KG1 (cell line): ENCODE measurements around the gene AMPD2.
A peak's percentile ranks its signal among the peaks of the same experiment; 100 is the strongest.

Experiments
- DNase-seq: peaks from one replicate; lab custom pipeline; 2025; lab: John Stamatoyannopoulos, UW

AMPD2 gene

DNA sequence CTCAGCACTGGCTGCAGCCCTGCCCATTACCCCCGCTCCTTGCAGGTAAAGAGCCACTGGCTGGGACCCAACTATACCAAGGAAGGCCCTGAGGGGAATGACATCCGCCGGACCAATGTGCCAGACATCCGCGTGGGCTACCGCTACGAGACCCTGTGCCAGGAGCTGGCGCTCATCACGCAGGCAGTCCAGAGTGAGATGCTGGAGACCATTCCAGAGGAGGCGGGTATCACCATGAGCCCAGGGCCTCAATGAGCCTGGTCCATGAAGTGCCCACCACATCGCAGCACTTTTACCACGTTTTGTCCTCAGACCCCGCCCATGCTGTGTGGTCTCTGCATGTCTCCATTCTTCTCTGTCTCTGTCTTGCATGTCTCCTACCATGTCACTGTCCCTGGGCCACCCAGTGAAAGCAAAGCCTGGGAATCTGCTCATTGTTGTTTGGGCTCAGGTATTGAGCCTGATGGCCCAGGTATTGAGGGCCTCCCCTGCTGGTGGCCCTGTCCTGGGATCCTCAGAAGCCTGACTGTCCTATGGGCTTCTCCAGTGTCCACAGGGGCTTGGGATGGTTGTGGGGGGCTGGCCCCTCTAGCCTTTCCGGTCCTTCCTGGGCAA, 11.4 kb downstream of the AMPD2 start:
- DNase-seq, result no peak

DNA sequence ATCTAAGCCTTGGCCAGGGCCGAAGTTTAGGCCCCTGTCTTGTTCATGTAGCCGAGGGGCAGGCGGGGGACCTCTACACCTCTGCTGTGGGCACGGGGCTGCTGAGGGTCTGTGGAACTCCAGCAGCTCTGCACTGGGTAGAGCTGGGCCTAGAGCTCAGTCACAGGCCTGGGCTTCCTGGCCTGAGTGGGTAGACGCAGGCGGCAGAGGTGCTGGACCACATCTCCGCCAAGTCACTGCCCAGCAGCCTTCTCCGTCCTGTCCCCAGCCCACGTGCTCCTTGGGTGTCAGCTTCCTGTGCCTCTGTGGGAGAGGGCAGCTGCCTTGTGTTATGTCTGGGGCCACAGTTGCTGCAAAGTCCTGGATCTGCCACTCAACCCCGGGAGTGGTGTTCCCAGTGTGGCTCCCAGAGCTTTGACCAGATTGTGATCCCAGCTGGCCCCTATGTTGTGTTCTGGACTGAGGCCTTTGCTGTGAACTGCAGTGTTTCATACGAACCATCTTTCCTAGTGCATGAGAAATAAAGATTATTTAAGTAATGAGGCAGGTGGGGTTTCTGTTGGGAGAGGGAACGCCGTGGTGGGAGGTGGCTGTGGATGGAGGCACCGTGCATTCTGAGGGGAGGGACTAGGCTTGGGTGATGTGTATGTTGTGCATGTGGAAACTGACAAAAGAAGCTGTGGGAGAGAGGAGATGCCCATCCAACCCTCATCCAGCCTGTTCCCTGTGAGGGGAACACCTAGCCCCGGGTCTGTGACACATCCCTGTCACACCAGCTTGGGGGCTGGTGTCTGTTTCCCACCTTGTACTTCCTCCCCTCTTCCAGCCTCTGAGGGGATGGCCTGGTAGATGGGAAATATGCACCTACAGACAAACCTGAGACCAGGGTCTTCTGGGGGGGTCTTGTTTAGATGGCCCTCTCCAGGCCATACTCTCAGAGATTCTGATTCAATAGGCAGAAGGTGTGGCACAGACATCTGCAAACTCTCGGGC, 12.2 kb downstream of the AMPD2 start:
- no peak for DNase-seq

DNA sequence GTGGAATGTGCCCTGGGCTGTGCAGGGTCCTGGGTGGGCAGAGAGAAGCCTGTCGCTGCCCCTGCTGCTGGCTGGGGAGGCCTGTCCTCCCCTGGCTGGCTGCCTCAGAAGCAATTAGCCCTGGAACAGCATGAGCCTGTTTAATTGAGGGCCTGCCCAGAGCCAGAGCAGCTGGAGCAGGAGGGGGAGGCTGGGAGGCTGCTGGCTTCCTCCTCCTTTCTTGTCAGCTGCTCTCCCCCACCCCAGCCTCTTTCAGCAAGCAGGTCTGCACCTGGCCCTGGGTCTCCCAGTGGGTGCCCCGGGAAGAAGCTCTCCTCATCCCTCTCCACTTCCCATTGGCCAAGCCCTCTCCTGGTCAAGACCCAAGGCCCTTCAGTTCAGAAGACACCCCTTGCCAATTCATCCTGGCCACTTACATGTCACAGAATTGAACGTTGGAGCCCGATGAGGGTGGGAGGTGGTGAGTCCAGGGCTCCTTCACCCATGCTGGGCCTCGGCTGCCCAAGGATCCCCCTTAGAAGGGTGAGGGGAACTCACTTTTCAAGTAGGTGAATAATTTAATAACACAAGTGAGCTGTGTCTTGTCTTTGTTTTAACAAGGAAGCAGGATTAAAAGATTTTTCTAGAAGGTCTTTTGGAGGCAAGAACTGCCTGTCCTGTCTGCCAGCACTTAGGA, 13.2 kb downstream of the AMPD2 start:
- DNase-seq, result no peak

GRCh38 chr1:109634292-109634691, 14.7 kb downstream of the AMPD2 start:
- DNase-seq, result no peak

GRCh38 chr1:109634771-109635750, 15.4 kb downstream of the AMPD2 start:
- DNase-seq, result no peak

DNA sequence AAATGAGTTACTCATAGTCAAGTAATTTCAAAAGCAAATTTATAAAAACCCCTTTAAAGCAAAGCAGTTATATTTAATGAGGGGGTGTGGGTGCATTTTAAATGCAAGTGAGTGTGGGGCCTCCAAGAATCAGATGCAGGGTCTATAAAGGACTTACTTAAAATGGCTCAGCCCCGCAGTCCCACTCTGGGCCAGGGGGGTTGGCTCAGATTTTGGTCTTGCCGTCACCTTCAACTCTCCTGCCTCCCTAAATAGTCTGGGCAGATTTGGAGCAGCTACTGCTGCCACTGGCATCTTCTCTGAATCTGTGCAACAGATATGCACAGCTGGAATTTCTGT, 16.2 kb downstream of the AMPD2 start:
- no peak for DNase-seq

DNA sequence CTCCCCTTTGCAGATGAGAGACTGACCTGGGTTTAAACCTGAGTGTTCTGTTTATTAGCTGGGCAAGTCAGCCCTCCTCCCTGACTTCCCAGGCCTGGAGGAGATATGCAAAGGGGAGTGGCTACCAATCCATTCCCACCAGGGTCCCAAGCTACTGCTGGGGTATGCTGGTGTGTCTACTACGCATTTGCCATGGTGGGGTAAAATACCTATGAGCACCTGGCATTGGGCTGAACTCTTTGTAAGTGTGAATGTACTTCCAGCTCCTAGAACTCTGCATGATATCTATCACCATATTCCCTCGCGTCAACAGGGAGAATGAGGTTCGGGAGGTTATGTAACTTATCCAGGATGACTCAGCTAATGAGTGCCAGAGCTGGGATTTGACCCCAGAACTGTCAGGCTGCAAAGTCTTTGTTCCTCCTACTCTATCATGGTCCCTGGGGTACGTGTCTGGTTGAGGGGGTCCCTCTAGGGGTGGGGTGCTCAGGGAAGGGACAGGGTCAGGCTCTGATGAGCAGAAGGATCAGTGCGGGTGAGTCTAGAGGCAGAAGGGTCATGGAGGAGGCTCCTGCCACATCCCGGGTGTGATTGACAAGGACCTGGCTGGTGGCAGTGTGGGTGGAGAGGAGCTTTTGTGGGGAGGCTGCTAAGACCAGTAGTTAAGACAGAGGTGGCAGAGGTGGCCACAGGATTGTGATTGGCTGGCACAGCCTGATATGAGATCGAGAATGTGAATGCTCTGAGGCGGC, 16.7 kb downstream of the AMPD2 start:
- DNase-seq, result no peak

DNA sequence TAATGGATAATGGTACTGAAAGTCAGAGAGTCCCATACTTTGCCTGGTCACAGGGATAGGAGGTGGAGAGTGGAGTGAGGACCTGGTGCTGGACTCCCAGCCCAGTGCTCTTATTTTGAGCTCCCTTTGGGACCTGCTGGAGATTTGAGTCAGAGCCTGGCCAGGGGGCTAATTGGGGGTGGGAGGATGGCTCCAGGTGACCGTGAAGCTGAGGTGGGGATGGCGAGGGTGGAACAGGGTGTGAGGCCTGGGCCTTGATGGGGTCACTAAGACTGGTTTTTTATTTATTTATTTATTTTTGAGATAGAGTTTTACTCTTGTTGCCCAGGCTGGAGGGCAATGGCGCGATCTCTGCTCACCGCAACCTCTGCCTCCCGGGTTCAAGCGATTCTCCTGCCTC, 17.8 kb downstream of the AMPD2 start:
- no peak for DNase-seq

GRCh38 chr1:109639063-109639840, 19.6 kb downstream of the AMPD2 start:
- no peak for DNase-seq

DNA sequence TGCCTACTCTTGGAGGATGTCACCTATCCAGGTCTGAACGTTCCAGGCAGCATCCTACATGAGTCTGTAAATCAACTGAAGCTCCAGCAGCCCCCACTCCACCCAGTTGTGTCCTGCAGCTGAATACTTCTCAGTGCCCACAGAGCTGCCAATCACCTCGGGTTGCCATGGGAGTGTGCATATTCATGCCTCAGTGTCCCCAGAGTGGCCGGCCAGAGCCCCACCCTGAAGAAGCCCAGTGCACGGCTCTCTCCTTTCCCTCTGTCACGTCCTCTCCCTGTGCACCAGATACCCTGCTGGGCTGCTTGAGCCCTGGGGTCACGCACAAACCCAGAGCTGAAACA, 20.2 kb downstream of the AMPD2 start:
- no peak for DNase-seq

GRCh38 chr1:109640285-109640865, 20.7 kb downstream of the AMPD2 start:
- DNase-seq, result peak; percentile 72

DNA sequence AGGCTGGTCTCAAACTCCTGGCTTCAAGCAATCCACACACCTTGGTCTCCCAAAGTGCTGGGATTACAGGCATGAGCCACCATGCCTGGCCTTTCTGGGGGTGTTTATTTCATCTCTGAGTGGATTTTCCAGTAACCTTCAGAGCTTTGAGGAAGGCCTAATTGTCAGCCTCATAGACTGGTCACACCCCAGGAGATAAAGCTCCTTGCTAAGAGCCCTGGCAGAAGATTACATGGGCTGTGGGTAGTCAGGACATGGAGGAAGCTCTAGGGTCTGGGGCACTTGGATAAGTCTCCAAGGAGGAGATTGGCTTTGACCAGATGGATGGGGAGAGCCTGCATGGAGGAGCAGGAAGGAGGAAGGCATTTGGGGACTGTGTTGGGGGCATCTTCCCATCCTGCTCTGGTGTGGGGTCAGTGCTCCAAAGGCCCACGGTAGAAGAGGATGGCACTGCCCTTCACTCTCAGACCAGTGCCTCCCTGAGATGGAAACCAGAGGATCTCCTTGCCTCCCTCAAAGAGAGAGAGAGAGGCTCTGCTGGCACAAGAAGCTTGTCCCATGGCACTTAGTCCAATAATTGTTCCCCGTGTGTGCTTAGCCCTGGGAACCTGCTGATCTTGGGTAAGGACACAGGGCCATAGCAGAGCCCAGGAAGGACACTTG, 21.6 kb downstream of the AMPD2 start:
- DNase-seq, result no peak

GRCh38 chr1:109641861-109642260, 22.2 kb downstream of the AMPD2 start:
- no peak for DNase-seq

DNA sequence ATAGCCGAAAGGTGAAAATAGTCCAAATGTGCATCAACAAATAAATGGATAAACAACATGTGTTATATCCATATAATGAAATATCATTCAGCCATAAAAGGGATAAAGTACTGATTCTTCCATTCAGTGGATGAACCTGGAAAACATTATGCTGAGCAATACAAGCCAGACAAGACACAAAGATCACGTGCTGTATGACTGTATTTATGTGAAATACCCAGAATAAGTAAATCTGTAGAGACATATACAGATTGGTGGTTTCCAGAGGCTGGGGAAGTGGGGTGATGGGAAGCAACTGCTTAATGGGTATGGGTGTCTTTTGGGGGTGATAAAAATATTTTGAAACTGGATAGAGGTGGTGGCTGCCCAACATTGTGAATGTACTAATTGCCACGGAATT, 23.0 kb downstream of the AMPD2 start:
- DNase-seq, result no peak

GRCh38 chr1:109643385-109644230, 24.0 kb downstream of the AMPD2 start:
- DNase-seq, result peak; percentile 66

DNA sequence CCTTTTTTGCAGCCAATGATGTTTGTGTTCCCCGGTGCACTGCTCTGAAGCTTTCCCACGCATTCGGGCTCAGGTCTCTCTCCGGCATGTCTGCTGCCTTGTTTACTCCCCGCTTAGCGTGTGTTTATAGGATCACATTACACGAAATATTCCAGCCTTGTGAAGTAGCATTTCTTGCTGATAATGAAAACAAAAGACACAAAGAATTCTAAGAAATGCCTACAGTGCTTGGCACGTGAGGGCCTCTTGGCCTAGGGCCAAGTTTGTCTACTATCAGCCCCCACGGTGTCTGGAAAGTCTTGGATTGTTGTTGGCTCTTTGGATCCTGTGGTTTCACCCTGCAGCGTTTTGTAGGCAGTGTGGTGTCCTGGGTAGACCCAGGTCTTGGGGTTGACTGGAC, 25.0 kb downstream of the AMPD2 start:
- DNase-seq, result no peak

DNA sequence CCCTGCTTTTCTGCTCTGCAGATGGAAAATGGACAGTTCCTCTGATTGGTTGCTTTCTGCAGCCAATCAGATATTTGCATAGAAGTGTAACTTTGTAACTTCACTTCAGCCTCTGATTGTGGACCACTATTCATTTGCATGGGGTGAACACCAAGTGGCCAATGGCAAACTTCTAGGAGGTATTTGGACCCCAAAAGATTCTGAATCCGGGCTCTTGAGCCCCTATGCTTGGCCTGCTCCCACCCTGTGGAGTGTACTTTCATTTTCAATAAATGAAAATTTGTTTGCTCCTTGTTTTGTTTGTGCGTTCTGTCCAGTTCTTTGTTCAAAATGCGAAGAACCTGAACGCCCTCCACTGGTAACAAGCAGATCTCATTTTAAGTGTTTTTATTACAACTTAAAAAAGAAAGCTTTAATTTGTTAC, 29.9 kb downstream of the AMPD2 start:
- DNase-seq, result peak; percentile 39

DNA sequence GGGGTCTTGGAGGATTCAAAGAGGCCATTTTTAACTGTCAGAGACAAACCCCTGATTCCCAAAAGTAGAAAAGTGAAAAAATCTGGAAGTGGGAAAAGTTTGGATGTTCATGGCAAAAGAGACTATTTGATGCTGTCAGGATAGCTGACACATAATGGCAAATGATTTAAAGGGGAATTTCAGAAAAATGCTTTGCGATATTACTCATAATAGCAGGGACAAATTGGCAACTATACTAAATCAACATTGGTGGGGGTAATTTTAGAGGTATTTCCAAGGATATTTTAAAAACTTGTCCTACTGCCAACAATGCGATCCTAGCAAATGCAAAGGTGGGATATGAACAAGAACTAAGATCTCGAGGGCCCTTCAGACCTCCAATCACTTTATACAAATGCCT, 31.0 kb downstream of the AMPD2 start:
- no peak for DNase-seq
